ENCODE results near the gene SLC31A2.

The SLC31A2 gene

GRCh38 chr9:113158446-113158845 lies 7.6 kb downstream of the SLC31A2 start:
- TF ChIP-seq CTCF (IDR thresholded peaks at IDR 0.05; ENCODE audit: insufficient read depth, low read length, poor library complexity, severe bottlenecking) = no peak
- TF ChIP-seq EZH2phosphoT487 (conservative IDR thresholded peaks at IDR 0.05; ENCODE audit: low read length) = no peak
- Histone ChIP-seq H3K9me2 (replicated peaks; ENCODE audit: insufficient read depth, low read length) (no peaks in the 10 kb centered on the region), H3F3A (ENCODE audit: insufficient read depth) (no peaks in the 10 kb centered on the region), H3K9me3 (ENCODE audit: insufficient read depth, low read length) (no peaks in the 10 kb centered on the region), H3K9ac (ENCODE audit: low read length) (no peak overlapping the region), H3K27ac (ENCODE audit: low read depth, low read length) (no peak overlapping the region), H3K79me2 (ENCODE audit: insufficient read depth, low read length) (no peaks in the 10 kb centered on the region), H2AFZ (ENCODE audit: low read depth, low read length, severe bottlenecking) (no peak overlapping the region), H3K27me3 (ENCODE audit: low read length) (no peaks in the 10 kb centered on the region), H4K20me1 (ENCODE audit: low read depth, low read length) (no peaks in the 10 kb centered on the region), H3K4me2 (ENCODE audit: low read depth, low read length, poor library complexity, severe bottlenecking) (no peak overlapping the region), H3K36me3 (ENCODE audit: low read length) (0 out of 2 replicates have a peak, but pooled peaks cover 4% of the 10 kb centered on the region), H3K4me3 (ENCODE audit: insufficient read depth, low read length, poor library complexity, severe bottlenecking) (no peak overlapping the region)

- Histone ChIP-seq H3K9ac (ENCODE audit: low read length) (no peak overlapping the region), H4K20me1 (ENCODE audit: low read depth, low read length) (no peaks in the 10 kb centered on the region), H3K4me2 (ENCODE audit: low read depth, low read length, poor library complexity, severe bottlenecking) (no peak overlapping the region), H3K27ac (ENCODE audit: low read depth, low read length) (no peak overlapping the region), H3K79me2 (ENCODE audit: insufficient read depth, low read length) (no peaks in the 10 kb centered on the region), H3F3A (ENCODE audit: insufficient read depth) (no peaks in the 10 kb centered on the region; the same call in 1 of the 2 replicates), H3K9me3 (ENCODE audit: insufficient read depth, low read length) (no peaks in the 10 kb centered on the region), H3K27me3 (ENCODE audit: low read length) (no peaks in the 10 kb centered on the region), H2AFZ (ENCODE audit: low read depth, low read length, severe bottlenecking) (no peak overlapping the region), H3K9me2 (replicated peaks; ENCODE audit: insufficient read depth, low read length) (no peaks in the 10 kb centered on the region), H3K36me3 (ENCODE audit: low read length) (peaks cover 16% of the 10 kb centered on the region; the same call in 1 of the 2 replicates), H3K4me3 (ENCODE audit: insufficient read depth, low read length, poor library complexity, severe bottlenecking) (no peak overlapping the region)
- no peak for TF ChIP-seq EZH2phosphoT487 (conservative IDR thresholded peaks at IDR 0.05; ENCODE audit: low read length)
- no peak for TF ChIP-seq CTCF (IDR thresholded peaks at IDR 0.05; ENCODE audit: insufficient read depth, low read length, poor library complexity, severe bottlenecking)
These were observed 9.8 kb downstream of the SLC31A2 start for GRCh38 chr9:113160571-113160970.

GRCh38 chr9:113163001-113163400 lies 12.2 kb downstream of the SLC31A2 start:
- Histone ChIP-seq H2AFZ (ENCODE audit: low read depth, low read length, severe bottlenecking) (no peak overlapping the region), H3K9me3 (ENCODE audit: insufficient read depth, low read length) (no peaks in the 10 kb centered on the region), H3F3A (ENCODE audit: insufficient read depth) (no peaks in the 10 kb centered on the region; the same call in 1 of the 2 replicates), H3K27me3 (ENCODE audit: low read length) (no peaks in the 10 kb centered on the region), H4K20me1 (ENCODE audit: low read depth, low read length) (no peaks in the 10 kb centered on the region), H3K27ac (ENCODE audit: low read depth, low read length) (no peak overlapping the region), H3K79me2 (ENCODE audit: insufficient read depth, low read length) (no peaks in the 10 kb centered on the region), H3K36me3 (ENCODE audit: low read length) (peaks cover 21% of the 10 kb centered on the region; the same call in 1 of the 2 replicates), H3K4me3 (ENCODE audit: insufficient read depth, low read length, poor library complexity, severe bottlenecking) (no peak overlapping the region), H3K9ac (ENCODE audit: low read length) (no peak overlapping the region), H3K9me2 (replicated peaks; ENCODE audit: insufficient read depth, low read length) (no peaks in the 10 kb centered on the region), H3K4me2 (ENCODE audit: low read depth, low read length, poor library complexity, severe bottlenecking) (no peak overlapping the region)
- TF ChIP-seq CTCF (IDR thresholded peaks at IDR 0.05; ENCODE audit: insufficient read depth, low read length, poor library complexity, severe bottlenecking) = no peak
- TF ChIP-seq EZH2phosphoT487 (conservative IDR thresholded peaks at IDR 0.05; ENCODE audit: low read length) = no peak

Measured in SU-DHL-6 (cell line).